GM10248 (cell line): ENCODE data around the gene PRKCE.

ENCODE experiments used
- CTCF ChIA-PET: fragments of 300-600 bp; sonication (Branson Sonifier 250); formaldehyde crosslinking; extraction: SDS; loops from one replicate; lab custom pipeline; 2021; ENCODE audit warnings: antibody characterized with exemption; lab: Yijun Ruan, JAX
- POLR2A ChIA-PET: fragments of 350-650 bp; sonication (Branson Sonifier 250); formaldehyde crosslinking; extraction: SDS; loops from one replicate; lab custom pipeline; 2020; ENCODE audit warnings: antibody characterized with exemption; lab: Yijun Ruan, JAX
- DNase-seq: peaks from one replicate; pipeline ENCODE4 v3.0.0; 2012; ENCODE audit errors: extremely low spot score
- TF ChIP-seq, protein P1 (sequence below): IDR thresholded peaks from 2 replicates; pipeline ENCODE4 v1.5.1; 2012; ENCODE audit warnings: mild to moderate bottlenecking, low read depth; ENCODE audit errors: extremely low read depth, missing control alignments, control extremely low read depth

Gene PRKCE

DNA sequence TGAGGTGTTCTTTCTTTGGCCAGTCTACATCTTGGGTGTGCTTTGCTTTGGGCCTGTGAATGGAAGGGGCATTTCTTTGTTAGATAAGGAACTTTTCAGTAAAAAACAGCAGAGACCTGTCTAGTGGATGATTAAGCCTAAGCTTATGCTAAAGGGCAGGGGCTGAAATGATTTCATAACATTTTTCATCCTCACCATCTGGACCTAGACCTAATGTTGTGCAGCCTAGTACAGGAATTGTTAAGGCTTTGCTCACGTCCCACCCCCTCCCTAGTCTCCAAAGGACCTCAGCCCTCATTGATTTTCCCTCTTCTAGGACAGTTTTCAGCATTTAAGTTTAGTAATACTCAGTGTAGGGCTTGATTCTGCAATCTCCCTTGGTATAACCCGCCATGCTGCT is 111.8 kb downstream of the PRKCE start:
- TF ChIP-seq, protein P1, sequence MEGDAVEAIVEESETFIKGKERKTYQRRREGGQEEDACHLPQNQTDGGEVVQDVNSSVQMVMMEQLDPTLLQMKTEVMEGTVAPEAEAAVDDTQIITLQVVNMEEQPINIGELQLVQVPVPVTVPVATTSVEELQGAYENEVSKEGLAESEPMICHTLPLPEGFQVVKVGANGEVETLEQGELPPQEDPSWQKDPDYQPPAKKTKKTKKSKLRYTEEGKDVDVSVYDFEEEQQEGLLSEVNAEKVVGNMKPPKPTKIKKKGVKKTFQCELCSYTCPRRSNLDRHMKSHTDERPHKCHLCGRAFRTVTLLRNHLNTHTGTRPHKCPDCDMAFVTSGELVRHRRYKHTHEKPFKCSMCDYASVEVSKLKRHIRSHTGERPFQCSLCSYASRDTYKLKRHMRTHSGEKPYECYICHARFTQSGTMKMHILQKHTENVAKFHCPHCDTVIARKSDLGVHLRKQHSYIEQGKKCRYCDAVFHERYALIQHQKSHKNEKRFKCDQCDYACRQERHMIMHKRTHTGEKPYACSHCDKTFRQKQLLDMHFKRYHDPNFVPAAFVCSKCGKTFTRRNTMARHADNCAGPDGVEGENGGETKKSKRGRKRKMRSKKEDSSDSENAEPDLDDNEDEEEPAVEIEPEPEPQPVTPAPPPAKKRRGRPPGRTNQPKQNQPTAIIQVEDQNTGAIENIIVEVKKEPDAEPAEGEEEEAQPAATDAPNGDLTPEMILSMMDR: no peak
- DNase-seq: no peak
- ChIA-PET POLR2A (no interaction called here), CTCF (interaction anchor here (1.1 to 6.5 kb wide), 5 partner anchors 9 to 33 kb away, joined by 3 to 30 read pairs (median 3); no protein-coding TSS in a partner anchor)

DNA sequence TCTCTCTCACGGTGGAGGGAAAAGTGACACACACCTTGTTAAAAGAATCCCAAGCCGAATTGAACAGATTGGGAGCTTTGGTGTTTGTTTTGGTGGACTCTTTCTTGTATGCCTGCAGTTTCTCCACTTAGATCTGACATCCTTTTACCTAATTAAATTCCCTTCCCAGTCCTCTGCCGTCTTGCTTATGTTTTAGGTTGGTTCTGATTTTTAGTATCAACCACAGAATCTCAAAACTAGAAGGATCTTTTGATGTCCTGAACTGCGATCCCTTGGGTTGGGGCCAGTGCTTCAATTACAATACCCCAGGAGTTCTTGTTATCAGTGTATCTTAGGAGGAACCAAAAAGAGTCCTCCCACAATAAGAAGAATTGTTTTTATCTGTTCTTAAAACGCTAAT is 112.3 kb downstream of the PRKCE start:
- DNase-seq: no peak
- ChIA-PET POLR2A (no interaction called here), CTCF (interaction anchor here (1.6 to 6.5 kb wide), 3 partner anchors 8 to 15 kb away, joined by 3 to 30 read pairs (median 11); no protein-coding TSS in a partner anchor)
- TF ChIP-seq, protein P1: no peak

DNA sequence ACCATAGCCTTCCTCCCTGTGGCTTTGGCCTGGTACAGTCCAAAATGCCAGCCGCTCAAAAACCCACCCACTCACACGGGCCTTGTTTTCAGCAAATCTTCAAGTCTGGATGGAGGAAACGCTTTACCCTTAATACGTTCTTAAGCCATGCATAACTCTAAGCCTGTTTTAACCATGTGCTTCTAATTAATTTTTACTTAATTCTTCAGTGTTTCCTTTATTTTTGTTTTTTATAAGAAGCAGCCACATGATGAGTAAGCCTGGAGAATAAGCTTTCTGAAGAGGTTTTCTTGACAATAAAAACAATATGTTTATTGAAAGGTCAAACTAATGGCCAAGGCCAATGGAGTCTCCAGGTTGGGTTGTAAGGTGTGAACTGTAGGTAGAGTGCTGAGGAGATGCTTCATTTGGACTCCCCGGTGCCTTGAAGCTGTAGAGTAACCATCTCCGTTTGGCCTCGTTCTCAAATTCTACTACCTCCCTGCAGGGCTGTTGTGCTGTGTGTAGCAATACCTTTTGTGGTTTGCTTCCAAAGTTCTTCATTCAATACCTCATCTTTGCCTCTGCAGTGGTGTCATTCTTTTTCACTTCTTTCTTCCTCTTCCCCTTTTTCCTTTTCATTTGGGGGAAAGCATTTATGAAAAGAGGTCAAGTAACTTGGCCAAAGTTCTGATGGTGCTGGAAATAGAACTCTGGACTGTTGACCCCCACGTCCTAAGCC is 113.7 kb downstream of the PRKCE start:
- ChIA-PET CTCF (interaction anchor here (1.0 to 1.9 kb wide), 4 partner anchors 13 to 32 kb away, joined by 3 to 11 read pairs (median 3); no protein-coding TSS in a partner anchor), POLR2A (no interaction called here)
- no peak for DNase-seq
- TF ChIP-seq, protein P1: no peak

DNA sequence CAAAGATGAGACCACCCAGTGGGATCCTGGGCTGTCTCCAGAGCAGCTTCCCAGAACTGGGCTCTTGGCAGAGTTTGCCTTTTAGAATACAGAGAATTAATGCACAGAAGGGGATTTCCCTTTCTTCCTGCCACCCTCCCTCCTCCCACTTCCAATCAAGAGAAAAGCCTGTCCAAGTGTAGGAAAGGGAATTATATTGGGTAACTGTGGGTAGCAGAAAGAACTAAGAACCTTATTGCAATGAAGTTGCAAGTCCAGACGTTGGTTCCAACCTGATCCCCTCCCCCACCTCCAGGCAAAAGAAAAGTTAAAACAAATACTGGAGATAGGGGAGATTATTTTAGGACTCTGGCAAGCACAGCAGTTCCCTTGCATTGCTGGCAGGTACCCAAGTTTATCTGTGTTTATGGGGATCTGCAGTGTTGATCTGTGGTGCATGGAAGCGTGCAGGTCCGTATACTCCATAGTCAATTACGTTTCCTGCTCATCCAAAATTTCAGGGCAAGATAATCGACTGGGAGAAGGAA is 114.3 kb downstream of the PRKCE start:
- ChIA-PET POLR2A (no interaction called here), CTCF (interaction anchor here (1.0 to 1.9 kb wide), 2 partner anchors 13 to 27 kb away, joined by 3 to 11 read pairs; no protein-coding TSS in a partner anchor)
- TF ChIP-seq, protein P1: no peak
- DNase-seq: no peak

DNA sequence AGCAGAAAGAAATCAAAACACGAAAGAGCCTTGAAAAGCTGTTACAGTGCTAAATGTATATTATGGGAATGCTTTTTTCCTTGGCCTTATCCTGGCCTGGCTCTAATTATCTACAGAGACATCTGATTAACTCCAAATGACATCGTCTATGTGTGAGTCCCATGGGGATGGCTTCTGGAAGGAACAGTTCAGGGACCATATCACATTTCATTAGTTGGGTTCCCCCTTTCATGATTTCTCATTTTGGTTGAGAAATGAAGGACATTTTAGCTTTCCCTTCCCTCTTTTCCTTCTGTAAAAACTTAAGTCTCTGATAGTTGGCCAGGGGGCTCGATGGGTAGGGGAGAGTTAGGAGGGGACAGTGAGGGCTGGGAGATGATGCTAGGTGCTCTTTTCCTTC is 116.7 kb downstream of the PRKCE start:
- no peak for DNase-seq
- TF ChIP-seq, protein P1: no peak
- ChIA-PET POLR2A (no interaction called here), CTCF (interaction anchor here (1.4 to 2.3 kb wide), 2 partner anchors 12 to 33 kb away, joined by 4 to 15 read pairs; no protein-coding TSS in a partner anchor)

DNA sequence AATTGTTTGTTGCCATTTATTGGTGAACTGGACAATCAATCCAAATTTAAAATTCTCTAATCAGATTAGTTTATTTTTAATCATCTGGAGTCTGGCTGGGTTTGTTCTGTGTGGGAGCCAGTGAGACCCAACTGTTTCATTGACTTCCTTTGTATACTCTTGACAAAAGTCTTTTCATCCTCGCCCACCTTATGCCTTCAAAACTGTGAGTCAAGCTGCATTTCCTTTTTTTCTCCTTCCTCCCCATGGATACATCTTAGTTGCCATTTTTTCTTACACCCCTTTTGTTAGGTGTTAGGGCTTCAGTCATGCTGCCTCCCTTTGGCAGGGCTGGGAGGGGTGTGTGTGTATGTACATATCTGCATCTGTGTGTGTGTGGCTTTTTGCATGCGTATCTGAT is 117.6 kb downstream of the PRKCE start:
- no peak for DNase-seq
- POLR2A ChIA-PET: no interaction called here
- TF ChIP-seq, protein P1: no peak
- CTCF ChIA-PET: interaction anchor here (2.3 kb wide), 1 partner anchor 11 kb away, joined by 15 read pairs; no protein-coding TSS in a partner anchor
